Measurements from ENCODE around the gene PPP3R1.

Gene PPP3R1, protein sequence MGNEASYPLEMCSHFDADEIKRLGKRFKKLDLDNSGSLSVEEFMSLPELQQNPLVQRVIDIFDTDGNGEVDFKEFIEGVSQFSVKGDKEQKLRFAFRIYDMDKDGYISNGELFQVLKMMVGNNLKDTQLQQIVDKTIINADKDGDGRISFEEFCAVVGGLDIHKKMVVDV

GRCh38 chr2:68252400-68253218 is at the start of gene PPP3R1:
Gene PPP3R1 (minus strand): TSS chr2:68252532. CDS start chr2:68252127, 405 bp downstream.
- DNase-seq (ENCODE audit: low read depth in 1 of 2, low spot score in 1 of 2), result peak; percentile 90 to 92

- no peak for DNase-seq (ENCODE audit: low read depth in 1 of 2, low spot score in 1 of 2)
Measured at GRCh38 chr2:68295516-68295915, 43.2 kb upstream of the PPP3R1 start.

- no peak for DNase-seq (ENCODE audit: low read depth in 1 of 2, low spot score in 1 of 2)
Measured at GRCh38 chr2:68294913-68295312, 42.6 kb upstream of the PPP3R1 start.

DNA sequence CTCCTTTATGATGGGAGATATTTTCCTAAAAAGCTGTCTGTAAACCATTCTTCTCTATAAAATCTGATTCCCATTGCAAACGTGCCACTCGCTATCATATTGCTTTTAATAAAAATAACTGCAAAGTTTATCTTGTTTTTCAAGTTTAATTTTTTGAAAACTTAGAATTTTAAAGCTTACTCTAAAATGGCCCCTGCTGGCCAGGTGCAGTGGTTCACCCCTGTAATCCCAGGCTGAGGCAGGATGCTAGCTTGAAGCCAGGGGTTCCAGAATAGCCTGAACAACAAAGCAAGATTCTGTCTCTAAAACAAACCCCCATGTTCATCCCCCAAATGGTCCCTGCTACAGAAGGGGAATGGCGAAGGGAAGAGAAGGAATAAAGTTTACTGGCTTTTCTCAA is 41.9 kb upstream of the PPP3R1 start:
- DNase-seq (ENCODE audit: low read depth in 1 of 2, low spot score in 1 of 2), result no peak

DNA sequence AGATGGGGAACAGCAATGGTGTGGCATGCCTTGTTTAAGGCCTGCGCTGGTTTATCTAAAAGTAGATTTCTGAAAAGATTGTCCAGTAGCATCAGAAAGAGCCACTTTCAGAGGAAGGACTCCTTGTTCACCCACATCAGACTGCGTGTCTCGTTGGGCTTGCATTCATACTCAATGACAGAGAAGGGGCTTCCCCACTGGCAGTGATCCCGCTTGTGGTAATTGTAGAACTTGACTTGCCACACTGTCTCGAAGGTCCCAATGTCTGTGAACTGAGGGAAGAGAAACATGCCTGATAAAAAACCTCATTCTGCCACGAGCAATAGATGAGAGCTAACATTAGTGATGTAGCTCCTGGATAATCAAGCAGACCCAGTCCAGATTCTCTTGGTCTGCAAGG is 41.4 kb upstream of the PPP3R1 start:
- DNase-seq (ENCODE audit: low read depth in 1 of 2, low spot score in 1 of 2), result no peak

GRCh38 chr2:68293024-68293423 is 40.7 kb upstream of the PPP3R1 start:
- DNase-seq (ENCODE audit: low read depth in 1 of 2, low spot score in 1 of 2), result no peak

- no peak for DNase-seq (ENCODE audit: low read depth in 1 of 2, low spot score in 1 of 2)
Measured at GRCh38 chr2:68292108-68292710, 39.9 kb upstream of the PPP3R1 start.

DNA sequence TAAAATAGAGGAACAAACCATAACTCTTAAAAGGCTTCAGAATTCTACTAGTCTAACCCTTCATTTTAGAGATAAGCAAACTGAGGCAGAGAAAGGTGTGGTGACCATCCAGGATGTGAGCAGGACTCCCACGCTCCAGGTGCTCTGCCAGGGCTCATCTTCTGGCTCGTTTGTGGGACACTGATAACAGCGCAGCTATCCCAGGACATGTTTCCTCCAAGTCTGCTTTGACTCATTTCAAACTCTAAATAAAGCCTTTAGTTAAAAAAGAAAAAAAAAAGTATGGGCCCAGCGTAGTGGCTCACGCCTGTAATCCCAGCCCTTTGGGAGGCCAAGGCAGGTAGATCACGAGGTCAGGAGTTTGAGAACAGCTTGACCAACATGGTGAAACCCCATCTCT is 39.0 kb upstream of the PPP3R1 start:
- DNase-seq (ENCODE audit: low read depth in 1 of 2, low spot score in 1 of 2), result no peak

DNA sequence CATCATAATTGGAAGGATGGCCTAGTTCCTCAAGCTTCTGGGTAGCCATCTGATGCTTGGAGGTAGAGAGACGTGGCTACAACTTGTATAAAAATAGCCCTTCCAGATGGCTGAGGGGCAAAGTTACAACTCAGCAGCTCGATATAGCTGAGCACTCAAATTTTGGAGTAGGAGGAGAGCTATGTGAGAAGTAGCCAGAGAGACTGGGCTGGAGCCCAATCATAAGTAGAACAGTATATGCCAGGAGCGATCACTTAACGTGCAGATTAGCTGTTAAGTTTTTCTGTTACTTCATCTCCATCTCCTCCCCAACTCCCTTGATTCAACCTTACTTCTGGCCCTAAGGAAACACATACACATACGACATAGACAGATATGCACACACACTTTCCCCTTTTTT is 38.6 kb upstream of the PPP3R1 start:
- DNase-seq (ENCODE audit: low read depth in 1 of 2, low spot score in 1 of 2), result no peak

GRCh38 chr2:68287580-68288441 is 35.5 kb upstream of the PPP3R1 start:
- no peak for DNase-seq (ENCODE audit: low read depth in 1 of 2, low spot score in 1 of 2)

DNA sequence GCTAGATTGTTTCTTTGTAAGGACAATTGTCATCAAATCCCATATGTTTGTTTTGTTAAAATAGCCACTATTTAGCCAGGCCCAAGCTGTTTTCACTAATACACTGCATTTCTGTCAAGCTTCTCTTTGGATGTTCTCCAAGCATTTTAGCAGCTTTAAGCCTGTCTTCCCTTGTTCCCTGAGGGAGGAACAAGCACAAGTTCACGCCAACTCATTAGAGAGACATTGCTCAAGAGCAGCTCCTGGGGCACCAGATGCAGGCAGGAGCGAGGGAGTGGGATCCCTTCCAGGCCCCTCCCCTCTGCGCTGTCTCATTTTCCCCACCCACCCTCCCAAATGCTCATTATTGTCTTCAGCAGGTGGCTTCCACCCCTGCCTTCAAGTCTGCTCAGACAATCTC is 32.6 kb upstream of the PPP3R1 start:
- DNase-seq (ENCODE audit: low read depth in 1 of 2, low spot score in 1 of 2), result no peak

GRCh38 chr2:68283419-68283812 is 31.1 kb upstream of the PPP3R1 start:
- DNase-seq (ENCODE audit: low read depth in 1 of 2, low spot score in 1 of 2), result no peak

DNA sequence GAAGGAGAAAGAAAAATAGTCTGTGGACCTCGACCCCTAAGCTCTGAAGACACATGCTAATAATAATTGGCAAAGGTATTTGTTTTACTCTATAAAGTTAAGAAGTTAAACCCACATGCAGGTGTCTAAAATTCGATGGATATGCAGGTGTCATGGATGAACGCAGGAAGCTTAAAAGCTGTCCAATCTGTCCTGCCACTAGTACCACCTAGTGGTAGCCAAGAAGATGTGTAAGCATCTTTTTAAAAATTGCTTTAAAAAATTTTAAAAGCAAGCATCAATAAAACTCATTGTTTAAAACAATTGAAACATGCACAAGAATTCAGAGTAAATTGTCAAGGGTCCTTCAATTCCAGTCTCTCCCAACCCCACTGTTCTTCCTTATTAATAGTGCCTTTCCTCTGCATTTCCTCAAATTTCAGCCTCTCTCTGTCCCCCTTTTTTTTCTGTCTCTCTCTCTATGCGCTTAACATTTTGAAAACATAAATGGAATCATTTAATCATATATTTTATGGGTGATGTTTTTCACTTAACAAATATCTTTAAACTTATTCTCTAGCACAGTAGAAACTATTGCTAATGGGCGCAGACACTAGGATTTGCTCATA is 30.6 kb upstream of the PPP3R1 start:
- DNase-seq (ENCODE audit: low read depth in 1 of 2, low spot score in 1 of 2), result no peak

DNA sequence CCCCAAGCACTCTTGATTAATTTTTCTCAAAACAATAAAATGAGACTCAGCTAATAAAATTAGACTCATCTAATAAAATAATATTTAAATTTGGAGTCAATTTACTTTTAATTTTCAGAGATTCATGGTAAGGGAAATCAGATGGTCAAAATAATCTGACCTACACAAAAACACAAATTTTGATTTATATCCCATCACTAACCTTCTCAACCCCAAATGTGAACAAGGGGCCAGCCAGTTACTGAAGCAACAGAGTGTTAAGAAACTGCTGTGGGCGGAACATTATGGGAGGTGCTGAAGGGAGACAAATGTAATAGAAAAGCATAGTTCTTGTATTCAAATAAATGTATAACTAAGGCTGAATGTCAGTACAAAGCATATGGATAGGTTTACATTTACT is 28.5 kb upstream of the PPP3R1 start:
- DNase-seq (ENCODE audit: low read depth in 1 of 2, low spot score in 1 of 2), result no peak

DNA sequence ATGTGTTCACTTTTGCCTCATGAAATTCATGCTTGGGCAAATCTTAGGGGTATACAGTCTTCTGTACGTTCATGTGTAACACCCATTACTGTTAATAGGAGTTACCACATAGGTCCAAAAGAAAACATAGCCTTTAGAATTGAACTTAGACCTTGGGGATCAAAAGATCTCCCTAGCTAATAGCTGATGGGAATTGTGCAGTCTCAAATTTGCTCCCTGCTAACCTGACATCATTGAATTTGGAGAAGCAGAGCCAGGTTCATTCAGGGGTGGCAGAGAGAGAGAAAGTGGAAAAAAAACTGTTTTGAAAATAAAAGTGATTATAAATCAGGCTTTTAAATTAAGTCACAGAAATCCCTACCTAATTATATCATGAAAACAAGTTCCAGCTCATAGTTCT is 28.0 kb upstream of the PPP3R1 start:
- no peak for DNase-seq (ENCODE audit: low read depth in 1 of 2, low spot score in 1 of 2)

GRCh38 chr2:68279691-68280090 is 27.4 kb upstream of the PPP3R1 start:
- DNase-seq (ENCODE audit: low read depth in 1 of 2, low spot score in 1 of 2), result no peak

DNA sequence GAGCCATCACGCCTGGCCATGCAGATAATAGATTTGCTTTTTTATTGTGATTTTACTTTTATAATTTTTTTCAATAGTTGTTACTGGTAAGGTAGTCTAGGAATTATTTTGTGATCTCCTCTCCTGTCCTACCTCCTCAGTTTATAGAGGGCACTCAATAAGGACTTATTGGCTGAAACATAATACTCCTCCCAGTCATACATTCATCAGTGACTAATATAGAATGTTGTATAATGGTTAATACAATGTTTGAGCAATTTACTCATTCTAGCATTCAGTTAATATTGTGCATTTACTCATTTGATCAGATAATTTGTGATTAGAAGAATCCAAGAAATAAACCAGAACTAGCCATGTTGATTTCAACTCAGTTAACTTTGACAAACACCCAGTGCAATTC is 25.8 kb upstream of the PPP3R1 start:
- no peak for DNase-seq (ENCODE audit: low read depth in 1 of 2, low spot score in 1 of 2)

- no peak for DNase-seq (ENCODE audit: low read depth in 1 of 2, low spot score in 1 of 2)
Measured at GRCh38 chr2:68274022-68274421, 21.7 kb upstream of the PPP3R1 start.

GRCh38 chr2:68272246-68272994 is 20.1 kb upstream of the PPP3R1 start:
- DNase-seq (ENCODE audit: low read depth in 1 of 2, low spot score in 1 of 2), result no peak

GRCh38 chr2:68266655-68267054 is 14.3 kb upstream of the PPP3R1 start:
- DNase-seq (ENCODE audit: low read depth in 1 of 2, low spot score in 1 of 2), result no peak

Data from stimulated activated CD4-positive, alpha-beta T cell treated with anti-CD3 and anti-CD28 coated beads, Interleukin-15, amount 100 ng/mL, for 1 hour (primary cell).